ENCODE data around the gene PRKCA. TPM values are rescaled to one million over a fixed set of nuclear protein-coding genes. Genes with fewer than 3 reads are reported as not detected.
A peak's percentile ranks its signal among the peaks of the same experiment; 100 is the strongest.

PRKCA gene
- total and polyA plus RNA-seq, 10 of the 15 experiments (the other 5 are each of a cell fraction or from before 2014, with no cell fraction given) = 0.11 to 14.6 (median 0.72) TPM

- no peaks in the 10 kb centered on the region for H3K9me3 ChIP-seq (replicated peaks; ENCODE audit: control insufficient read depth, insufficient read depth, low read length)
- no peak overlapping the region for H3K4me2 ChIP-seq (ENCODE audit: control insufficient read depth, insufficient read depth)
- ChIA-PET CTCF (interaction anchor here (0.5 to 1.4 kb wide), 5 partner anchors 9 to 412 kb away, joined by 3 to 4 read pairs (median 3); no protein-coding TSS in a partner anchor), POLR2A (no interaction called here), SMC1A (ENCODE audit: uncharacterized antibody, unreplicated experiment) (interaction anchor here (0.6 to 1.5 kb wide), 5 partner anchors 9 to 332 kb away, joined by 3 to 4 read pairs (median 3); no protein-coding TSS in a partner anchor), RAD21 (ENCODE audit: unreplicated experiment) (interaction anchor here (0.6 to 0.9 kb wide), 2 partner anchors 37 to 117 kb away, joined by 3 read pairs; no protein-coding TSS in a partner anchor)
- in situ Hi-C loops (cut with MboI) (no loop called here), intact Hi-C loops (cut with micrococcal nuclease; ENCODE audit: unreplicated experiment) (loop anchor here (5.0 kb wide), 2 partner anchors 123 to 368 kb away; no protein-coding TSS in a partner anchor)
- TF ChIP-seq TCF12 (IDR thresholded peaks at IDR 0.05; ENCODE audit: low read depth, low read length) = no peak
- no peak for TF ChIP-seq TARDBP (IDR thresholded peaks at IDR 0.05; ENCODE audit: borderline replicate concordance)
- no peak for TF ChIP-seq CHD1 (IDR thresholded peaks at IDR 0.05; ENCODE audit: low read depth, low read length)
- no peak for TF ChIP-seq ASH2L (IDR thresholded peaks at IDR 0.05; ENCODE audit: borderline replicate concordance, low read depth)
- TF ChIP-seq, protein P1, sequence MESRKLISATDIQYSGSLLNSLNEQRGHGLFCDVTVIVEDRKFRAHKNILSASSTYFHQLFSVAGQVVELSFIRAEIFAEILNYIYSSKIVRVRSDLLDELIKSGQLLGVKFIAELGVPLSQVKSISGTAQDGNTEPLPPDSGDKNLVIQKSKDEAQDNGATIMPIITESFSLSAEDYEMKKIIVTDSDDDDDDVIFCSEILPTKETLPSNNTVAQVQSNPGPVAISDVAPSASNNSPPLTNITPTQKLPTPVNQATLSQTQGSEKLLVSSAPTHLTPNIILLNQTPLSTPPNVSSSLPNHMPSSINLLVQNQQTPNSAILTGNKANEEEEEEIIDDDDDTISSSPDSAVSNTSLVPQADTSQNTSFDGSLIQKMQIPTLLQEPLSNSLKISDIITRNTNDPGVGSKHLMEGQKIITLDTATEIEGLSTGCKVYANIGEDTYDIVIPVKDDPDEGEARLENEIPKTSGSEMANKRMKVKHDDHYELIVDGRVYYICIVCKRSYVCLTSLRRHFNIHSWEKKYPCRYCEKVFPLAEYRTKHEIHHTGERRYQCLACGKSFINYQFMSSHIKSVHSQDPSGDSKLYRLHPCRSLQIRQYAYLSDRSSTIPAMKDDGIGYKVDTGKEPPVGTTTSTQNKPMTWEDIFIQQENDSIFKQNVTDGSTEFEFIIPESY (IDR thresholded peaks at IDR 0.05) = no peak
- no peak for TF ChIP-seq NRF1 (conservative IDR thresholded peaks at IDR 0.05; ENCODE audit: low read depth, low read length)
- BruUV-seq (replicated peaks) = no TSS peak
- no peak overlapping the region for H3K4me3 ChIP-seq
- H3K79me2 ChIP-seq (ENCODE audit: control insufficient read depth, insufficient read depth, low read length) = no peaks in the 10 kb centered on the region
- DNase-seq (ENCODE audit: low read depth, low spot score) (no peak), ATAC-seq (0 out of 3 replicates have a peak, but pooled peaks have one; percentile 4), FAIRE-seq (no peak)
- 56% methylated on average over 14 of the region's 14 CpGs for WGBS (ENCODE audit: insufficient coverage, insufficient replicate concordance, low lambda C conversion rate, missing lambda C conversion rate)
- H3K36me3 ChIP-seq (ENCODE audit: control insufficient read depth in 2 of 2, insufficient read depth in 2 of 2, low read length in 1 of 2) = no peaks in the 10 kb centered on the region
- H2AFZ ChIP-seq (ENCODE audit: control insufficient read depth, low read depth, low read length) = no peak overlapping the region
- H3K27ac ChIP-seq (ENCODE audit: control insufficient read depth, insufficient read depth) = no peak overlapping the region
- no peak overlapping the region for H3K9ac ChIP-seq (ENCODE audit: control insufficient read depth, insufficient read depth, low read length)
- no peaks in the 10 kb centered on the region for H3K4me1 ChIP-seq (ENCODE audit: control insufficient read depth, insufficient read depth, low read length)
- H3K27me3 ChIP-seq (replicated peaks in 1 of 2; ENCODE audit: control insufficient read depth in 2 of 2, insufficient read depth in 2 of 2, low read length in 1 of 2) = peaks cover 0 to 10% of the 10 kb centered on the region in 2 experiments; a peak in 1 of 4 replicates
- no peaks in the 10 kb centered on the region for H4K20me1 ChIP-seq (ENCODE audit: control insufficient read depth, insufficient read depth)
Observed at GRCh38 chr17:66304304-66305174, 2.1 kb downstream of the PRKCA start.

All from GM12878 (cell line).